HL-60 (cell line): Measurements from ENCODE around the gene EFNA3.

Source experiments
- POLR2AphosphoS5 ChIP-seq: IDR thresholded peaks from 2 replicates; pipeline ENCODE4 v1.6.1; 2012; ENCODE audit warnings: low read depth
- REST ChIP-seq: IDR thresholded peaks from 2 replicates; pipeline ENCODE4 v1.6.1; 2012; ENCODE audit warnings: low read depth; ENCODE audit not compliant: insufficient replicate concordance
- SPI1 ChIP-seq: IDR thresholded peaks from 2 replicates; pipeline ENCODE4 v1.6.1; 2012; ENCODE audit warnings: low read depth, mild to moderate bottlenecking, borderline replicate concordance
- TF ChIP-seq, protein P1 (sequence below): IDR thresholded peaks from one replicate; pipeline ENCODE4 v1.5.1; 2011; ENCODE audit warnings: low read length, control low read depth, inconsistent platforms; ENCODE audit not compliant: insufficient read depth

DNA sequence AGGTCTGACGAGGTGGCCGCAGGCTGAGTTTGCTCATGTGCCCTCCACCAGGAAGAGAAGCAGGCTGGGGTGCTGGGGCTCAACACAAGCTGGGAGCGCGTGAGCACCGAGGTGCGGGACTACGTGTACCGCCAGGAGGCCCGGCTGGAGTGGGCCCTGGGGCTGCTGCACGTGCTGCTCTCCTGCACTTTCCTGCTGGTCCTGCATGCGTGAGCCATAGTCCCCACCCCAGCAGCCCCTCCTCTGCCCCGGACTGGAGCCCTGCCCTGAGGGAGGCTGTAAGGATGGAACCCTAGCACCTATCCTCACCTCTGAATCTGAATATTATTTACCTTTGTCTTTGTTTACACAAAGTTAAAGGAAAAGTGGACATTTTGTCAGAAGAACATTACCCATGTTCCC is 35.3 kb upstream of the EFNA3 start:
- TF ChIP-seq, protein P1, sequence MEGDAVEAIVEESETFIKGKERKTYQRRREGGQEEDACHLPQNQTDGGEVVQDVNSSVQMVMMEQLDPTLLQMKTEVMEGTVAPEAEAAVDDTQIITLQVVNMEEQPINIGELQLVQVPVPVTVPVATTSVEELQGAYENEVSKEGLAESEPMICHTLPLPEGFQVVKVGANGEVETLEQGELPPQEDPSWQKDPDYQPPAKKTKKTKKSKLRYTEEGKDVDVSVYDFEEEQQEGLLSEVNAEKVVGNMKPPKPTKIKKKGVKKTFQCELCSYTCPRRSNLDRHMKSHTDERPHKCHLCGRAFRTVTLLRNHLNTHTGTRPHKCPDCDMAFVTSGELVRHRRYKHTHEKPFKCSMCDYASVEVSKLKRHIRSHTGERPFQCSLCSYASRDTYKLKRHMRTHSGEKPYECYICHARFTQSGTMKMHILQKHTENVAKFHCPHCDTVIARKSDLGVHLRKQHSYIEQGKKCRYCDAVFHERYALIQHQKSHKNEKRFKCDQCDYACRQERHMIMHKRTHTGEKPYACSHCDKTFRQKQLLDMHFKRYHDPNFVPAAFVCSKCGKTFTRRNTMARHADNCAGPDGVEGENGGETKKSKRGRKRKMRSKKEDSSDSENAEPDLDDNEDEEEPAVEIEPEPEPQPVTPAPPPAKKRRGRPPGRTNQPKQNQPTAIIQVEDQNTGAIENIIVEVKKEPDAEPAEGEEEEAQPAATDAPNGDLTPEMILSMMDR: no peak
- TF ChIP-seq REST (no peak), POLR2AphosphoS5 (no peak), SPI1 (no peak)
